Cardiac fibroblast (primary cell): Measurements from ENCODE around the gene ZNF484.
"Not testable (repeated sequence)": the region's sequence is repeated elsewhere in the genome, so short reads cannot be mapped to it uniquely, and the experiment has no call there.

Experiments used
- DNase-seq, 2 donors: peaks; one replicate each; pipeline versions ENCODE4 v3.0.0 to v3.0.0-alpha.2; 2010; ENCODE audit warnings: low read depth in 2 of 2
- H3K4me3 ChIP-seq, 2 donors: replicated peaks in 1 of 2; 1 replicate in 1 of 2; 2 replicates in 1 of 2; pipeline ENCODE4 v1.5.1; 2011; ENCODE audit warnings: low read depth in 2 of 2, low read length in 2 of 2, mild to moderate bottlenecking in 2 of 2, moderate library complexity in 1 of 2
- TF ChIP-seq, protein P1 (sequence below): IDR thresholded peaks from one replicate; pipeline ENCODE4 v1.5.1; 2011; ENCODE audit warnings: low read depth, mild to moderate bottlenecking, low read length, inconsistent platforms

Gene ZNF484

DNA sequence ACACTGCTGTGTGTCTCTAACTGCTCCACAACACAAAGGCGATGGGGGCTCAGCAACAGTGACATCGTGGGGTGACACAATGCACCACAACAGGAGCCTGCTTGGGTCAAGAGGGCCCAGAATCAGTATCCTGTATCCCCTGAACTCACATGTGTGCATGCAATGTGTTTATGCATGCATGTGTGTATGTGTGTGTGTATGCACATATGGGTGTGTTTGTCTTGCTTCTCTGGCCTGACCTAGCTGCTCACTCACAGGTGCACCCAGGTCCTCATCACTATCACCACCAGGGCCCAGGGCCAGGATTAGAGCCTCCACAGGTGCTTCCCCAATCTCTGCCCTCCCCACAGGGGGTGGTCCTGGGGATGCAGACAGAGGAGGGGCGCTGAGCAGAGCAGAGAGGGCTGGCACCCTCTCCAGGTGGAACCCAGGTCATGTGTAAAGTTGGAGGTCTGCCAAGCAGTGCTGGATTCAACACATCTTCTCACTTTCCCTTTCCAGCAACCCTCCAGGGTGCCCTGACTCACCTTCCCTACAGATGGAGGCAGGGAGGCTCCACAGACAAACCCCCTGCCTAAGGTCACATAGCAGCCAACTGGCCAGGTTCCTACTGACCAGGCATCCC, 18.1 kb upstream of the ZNF484 start:
- TF ChIP-seq, protein P1, sequence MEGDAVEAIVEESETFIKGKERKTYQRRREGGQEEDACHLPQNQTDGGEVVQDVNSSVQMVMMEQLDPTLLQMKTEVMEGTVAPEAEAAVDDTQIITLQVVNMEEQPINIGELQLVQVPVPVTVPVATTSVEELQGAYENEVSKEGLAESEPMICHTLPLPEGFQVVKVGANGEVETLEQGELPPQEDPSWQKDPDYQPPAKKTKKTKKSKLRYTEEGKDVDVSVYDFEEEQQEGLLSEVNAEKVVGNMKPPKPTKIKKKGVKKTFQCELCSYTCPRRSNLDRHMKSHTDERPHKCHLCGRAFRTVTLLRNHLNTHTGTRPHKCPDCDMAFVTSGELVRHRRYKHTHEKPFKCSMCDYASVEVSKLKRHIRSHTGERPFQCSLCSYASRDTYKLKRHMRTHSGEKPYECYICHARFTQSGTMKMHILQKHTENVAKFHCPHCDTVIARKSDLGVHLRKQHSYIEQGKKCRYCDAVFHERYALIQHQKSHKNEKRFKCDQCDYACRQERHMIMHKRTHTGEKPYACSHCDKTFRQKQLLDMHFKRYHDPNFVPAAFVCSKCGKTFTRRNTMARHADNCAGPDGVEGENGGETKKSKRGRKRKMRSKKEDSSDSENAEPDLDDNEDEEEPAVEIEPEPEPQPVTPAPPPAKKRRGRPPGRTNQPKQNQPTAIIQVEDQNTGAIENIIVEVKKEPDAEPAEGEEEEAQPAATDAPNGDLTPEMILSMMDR, result no peak
- DNase-seq, result no peak
- no peak overlapping the region for H3K4me3 ChIP-seq

DNA sequence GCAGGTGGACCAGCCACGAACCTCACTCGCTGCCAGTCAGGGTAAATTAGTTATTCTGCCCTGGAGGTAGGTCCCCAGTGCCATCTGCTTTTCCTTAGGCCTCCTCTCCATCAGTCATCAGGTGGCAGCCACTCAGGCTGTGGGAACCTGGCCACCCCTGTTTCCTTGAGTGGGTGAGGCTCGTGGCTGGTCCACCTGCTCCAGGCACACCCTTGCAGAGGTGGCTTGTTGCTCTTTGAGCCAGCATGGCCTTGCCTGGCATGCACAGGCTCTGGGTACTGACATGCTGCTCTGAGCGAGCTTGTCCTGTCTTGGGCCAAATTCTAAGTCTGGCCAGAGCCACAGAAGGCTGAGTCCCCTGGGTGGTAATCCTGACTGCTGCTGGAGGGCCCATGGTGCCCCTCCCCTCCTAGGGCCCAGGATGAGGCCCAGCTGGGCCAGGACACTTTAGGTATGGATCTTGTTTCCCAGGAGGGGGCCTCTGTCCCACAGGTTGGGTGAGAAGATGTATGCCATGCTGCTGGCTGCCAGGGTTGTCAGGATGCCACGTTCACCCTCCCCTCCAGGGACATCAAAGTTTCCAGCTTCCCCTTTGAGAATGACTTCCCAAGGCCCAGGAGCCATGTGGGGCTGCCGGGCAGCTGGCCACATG, 17.0 kb upstream of the ZNF484 start:
- no peak overlapping the region for H3K4me3 ChIP-seq
- TF ChIP-seq, protein P1, result no peak
- DNase-seq, result no peak

DNA sequence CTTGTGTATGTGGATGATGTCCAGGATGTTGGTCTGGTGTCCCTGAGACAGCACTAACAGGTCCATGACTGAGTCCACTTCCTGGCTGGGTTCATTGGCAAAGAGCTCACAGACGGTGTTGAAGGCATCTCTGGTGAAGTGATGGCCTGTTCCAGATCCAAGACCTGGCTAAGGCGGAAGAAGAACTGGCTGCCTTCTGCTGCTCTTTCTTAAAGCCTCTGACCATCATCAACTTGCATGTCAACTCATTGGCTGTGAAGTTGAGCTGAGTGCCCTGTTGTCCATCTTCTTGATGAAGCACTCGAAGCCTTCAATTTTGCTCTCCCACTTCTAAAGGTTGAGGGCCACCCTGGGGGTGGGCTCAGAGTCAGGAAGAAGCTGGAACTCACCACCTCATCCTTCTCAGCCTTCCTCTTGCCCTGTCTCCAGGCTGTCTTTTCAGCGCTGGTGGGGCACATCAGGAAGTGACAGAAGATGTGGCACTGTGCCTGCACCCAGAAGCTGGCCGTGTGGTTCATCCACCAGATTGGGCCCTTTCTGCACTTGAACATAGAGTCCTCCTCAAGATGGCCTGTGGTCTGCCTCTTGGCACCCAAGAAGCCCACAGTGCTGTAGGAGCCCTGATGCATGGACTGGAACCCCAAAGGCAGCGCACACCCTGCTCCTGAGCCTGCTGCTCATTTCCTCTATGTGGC, 16.2 kb upstream of the ZNF484 start:
- not testable (repeated sequence) for DNase-seq

DNA sequence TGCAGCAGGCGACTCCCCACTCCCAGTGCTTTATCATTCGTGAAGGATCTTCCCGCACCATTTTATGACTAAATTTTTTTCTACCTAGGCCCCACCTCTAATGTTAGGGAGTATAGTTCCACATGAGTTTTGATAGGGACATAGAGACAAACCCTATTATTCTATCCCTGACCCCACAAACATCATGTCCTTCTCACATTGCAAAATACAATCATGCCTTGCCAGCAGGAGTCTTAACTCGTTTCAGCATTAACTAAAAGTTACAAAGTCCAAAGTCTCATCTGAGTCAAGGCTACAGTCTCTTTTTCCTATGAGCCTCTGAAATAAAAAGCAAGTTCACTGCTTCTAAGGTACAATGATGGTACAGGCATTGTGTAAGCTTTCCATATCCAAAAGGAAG, 14.4 kb upstream of the ZNF484 start:
- not testable (repeated sequence) for DNase-seq, H3K4me3 ChIP-seq

More for the DNA sequence above, 16.2 kb upstream of the ZNF484 start:
- not testable (repeated sequence) for H3K4me3 ChIP-seq

DNA sequence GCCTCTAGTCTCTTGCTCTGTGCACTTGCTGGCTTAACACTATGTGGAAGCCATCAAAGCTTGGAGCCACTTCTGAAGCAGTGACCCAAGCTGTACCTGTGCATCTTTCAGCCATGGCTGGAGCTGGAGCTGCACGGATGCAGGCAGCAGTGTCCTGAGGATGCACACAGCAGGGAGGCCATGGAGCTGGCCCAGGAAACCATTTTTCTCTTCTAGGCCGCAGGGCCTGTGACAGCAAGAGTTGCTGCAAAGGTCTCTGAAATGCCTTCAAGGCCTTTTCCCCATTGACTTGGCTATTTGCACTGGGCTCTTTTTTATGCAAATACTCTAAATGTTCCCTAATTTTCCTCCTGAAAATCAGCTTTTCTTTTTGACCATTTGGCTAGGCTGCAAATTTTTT, 12.9 kb upstream of the ZNF484 start:
- no peak overlapping the region for H3K4me3 ChIP-seq
- TF ChIP-seq, protein P1, result no peak
- DNase-seq, result no peak

DNA sequence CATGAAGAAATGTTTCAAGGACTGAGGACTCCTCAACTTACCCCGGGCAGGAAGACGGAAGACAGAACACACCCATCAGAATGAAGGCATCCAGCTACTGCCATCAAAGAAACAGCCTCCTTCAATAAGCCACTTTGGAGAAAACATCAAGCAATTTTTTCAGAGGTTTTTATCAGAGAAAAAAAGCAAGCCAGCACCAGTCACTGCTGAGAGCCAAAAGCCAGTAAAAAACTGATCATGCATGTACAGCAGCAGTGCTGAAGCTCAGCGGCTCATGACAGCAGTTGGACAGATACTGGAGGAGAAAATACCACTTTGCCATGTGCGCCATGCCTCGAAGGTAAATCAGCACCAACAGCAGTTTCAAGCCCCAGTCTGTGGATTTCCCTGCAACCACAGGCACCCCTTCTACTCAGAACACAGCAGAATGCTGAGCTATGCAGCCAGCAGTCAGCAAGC, 10.1 kb upstream of the ZNF484 start:
- TF ChIP-seq, protein P1, result no peak
- H3K4me3 ChIP-seq, result no peak overlapping the region
- DNase-seq, result no peak

DNA sequence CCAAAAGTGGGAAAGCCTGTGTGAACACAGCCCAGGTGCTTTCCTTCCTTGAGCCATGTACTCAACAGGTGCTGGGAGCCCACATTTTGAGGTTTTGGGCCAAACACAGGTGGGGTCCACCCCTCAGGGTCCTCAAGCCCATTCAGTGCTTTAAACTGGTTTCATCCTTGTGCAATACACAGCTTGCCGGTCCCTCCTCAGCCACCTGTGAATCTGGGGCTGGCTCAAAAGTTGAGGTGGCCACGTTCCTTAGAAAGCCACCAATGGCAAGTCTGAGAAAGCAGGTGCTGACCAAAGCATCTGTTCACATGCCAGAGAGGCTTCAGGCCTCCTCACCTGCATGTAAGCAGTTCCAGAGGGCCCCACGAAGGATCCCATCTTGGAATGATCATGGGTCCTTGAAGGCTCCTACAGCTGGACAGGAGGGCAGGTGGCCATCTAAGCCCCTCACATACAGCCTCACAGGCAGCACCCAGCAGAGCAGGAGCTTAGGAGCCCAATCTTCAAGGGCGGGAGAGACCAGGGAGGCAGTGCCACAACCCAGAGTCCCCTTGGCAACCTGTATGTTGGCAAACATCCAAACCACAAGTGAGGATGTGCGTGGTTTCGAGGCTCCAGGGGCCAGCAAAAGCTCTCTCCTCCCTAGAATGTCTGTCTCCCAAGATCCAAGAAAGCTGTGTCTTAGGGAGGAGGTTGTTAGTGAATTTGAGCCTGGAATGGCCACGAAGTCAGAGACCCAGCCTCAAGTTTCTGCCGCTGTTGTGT, 9.2 kb upstream of the ZNF484 start:
- not testable (repeated sequence) for H3K4me3 ChIP-seq, DNase-seq

DNA sequence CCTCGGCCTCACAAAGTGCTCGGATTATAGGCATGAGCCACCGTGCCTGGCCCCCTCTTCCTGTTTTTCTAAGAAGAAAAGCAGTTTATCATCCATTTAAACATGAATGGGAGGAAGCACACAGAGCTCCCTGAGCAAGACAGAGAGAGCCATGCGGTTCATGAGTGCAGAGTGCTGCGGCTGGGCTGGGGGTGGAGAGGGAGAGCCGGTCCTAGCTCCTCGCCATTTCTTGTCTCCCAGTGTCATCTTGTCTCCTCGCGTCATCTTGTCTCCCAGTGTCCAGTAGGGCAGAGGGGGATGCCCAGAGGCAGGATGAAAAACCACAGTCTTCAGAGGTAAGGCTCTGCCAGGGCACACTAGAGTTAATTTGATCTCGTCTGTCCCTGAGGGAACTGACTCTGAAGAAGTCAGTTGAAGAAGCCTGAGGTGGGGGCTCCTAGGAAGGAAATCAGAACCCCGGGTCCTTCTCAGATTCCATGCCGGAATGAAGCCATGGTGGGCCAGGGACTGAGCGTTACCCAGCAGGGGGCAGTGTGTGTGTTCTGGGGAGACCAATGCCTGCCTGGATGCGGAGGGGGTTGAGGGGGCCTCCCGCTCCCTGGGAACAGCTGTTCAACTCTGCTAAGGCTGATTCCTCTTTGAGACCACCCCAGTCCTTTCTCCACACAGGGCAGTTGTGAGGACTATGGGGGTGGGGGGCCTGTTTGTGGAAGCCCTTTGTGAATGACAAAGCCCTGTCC, 6.0 kb upstream of the ZNF484 start:
- H3K4me3 ChIP-seq, DNase-seq: not testable (repeated sequence)
